GM19395 (cell line): ENCODE results near the gene PISD.

Experiments used
- ATAC-seq: cut with Tn5 transposase; IDR thresholded peaks from one replicate; pipeline ENCODE4 v1.9.1; 2021; ENCODE audit warnings: mild to moderate bottlenecking, moderate library complexity; ENCODE audit not compliant: unreplicated experiment

The PISD gene

GRCh38 chr22:31626427-31627150 is 35.4 kb downstream of the PISD start:
- no peak for ATAC-seq

GRCh38 chr22:31625661-31626426 is 36.2 kb downstream of the PISD start:
- ATAC-seq: no peak

- no peak for ATAC-seq
These were observed 36.8 kb downstream of the PISD start for GRCh38 chr22:31625257-31625640.

- ATAC-seq: no peak
These were observed 38.3 kb downstream of the PISD start for GRCh38 chr22:31623592-31624304.

- ATAC-seq: no peak
These were observed 39.0 kb downstream of the PISD start for GRCh38 chr22:31622980-31623379.

GRCh38 chr22:31621507-31622124 is 40.4 kb downstream of the PISD start:
- no peak for ATAC-seq

- ATAC-seq: no peak
These were observed 41.1 kb downstream of the PISD start for GRCh38 chr22:31620756-31621480.

GRCh38 chr22:31619611-31620300 is 42.3 kb downstream of the PISD start:
- no peak for ATAC-seq

- ATAC-seq: no peak
These were observed 43.4 kb downstream of the PISD start for GRCh38 chr22:31618471-31619176.

GRCh38 chr22:31618057-31618456 is 44.0 kb downstream of the PISD start:
- no peak for ATAC-seq

- peak; percentile 76 for ATAC-seq
These were observed 45.6 kb downstream of the PISD start for GRCh38 chr22:31616315-31616980.

- peak; percentile 42 for ATAC-seq
These were observed 46.1 kb downstream of the PISD start for GRCh38 chr22:31615940-31616314.

GRCh38 chr22:31615491-31615860 is 46.5 kb downstream of the PISD start:
- no peak for ATAC-seq

- no peak for ATAC-seq
These were observed 47.1 kb downstream of the PISD start for GRCh38 chr22:31614781-31615490.

GRCh38 chr22:31613904-31614296 is 48.1 kb downstream of the PISD start:
- no peak for ATAC-seq

- ATAC-seq: no peak
These were observed 48.6 kb downstream of the PISD start for GRCh38 chr22:31613286-31613903.

- ATAC-seq: no peak
These were observed 49.1 kb downstream of the PISD start for GRCh38 chr22:31612891-31613285.
